K562 (cell line): Measurements from ENCODE around the gene METTL15.

ENCODE experiments used
- ERF ChIP-seq: fragments of 450-650 bp; formaldehyde crosslinking; IDR thresholded peaks from 2 replicates; pipeline ENCODE4 v1.4.0; 2020; ENCODE audit warnings: mild to moderate bottlenecking, mixed read lengths
- EZH2 ChIP-seq: IDR thresholded peaks from 2 replicates; pipeline ENCODE4 v1.6.1; 2012; ENCODE audit warnings: low read depth, mild to moderate bottlenecking, inconsistent platforms, low read length, borderline replicate concordance
- NR1H2 ChIP-seq: sonication (generic); formaldehyde crosslinking; IDR thresholded peaks from 2 replicates; pipeline ENCODE4 v1.4.0; 2020; ENCODE audit warnings: mild to moderate bottlenecking, missing genetic modification reagents
- POLR3A ChIP-seq: IDR thresholded peaks from 2 replicates; pipeline ENCODE4 v1.6.1; 2011; ENCODE audit warnings: borderline replicate concordance, mild to moderate bottlenecking, moderate library complexity; ENCODE audit not compliant: insufficient read length, insufficient read depth; ENCODE audit errors: extremely low read depth
- PPARD ChIP-seq: fragments of 250-450 bp; sonication (Bioruptor Pico); IDR thresholded peaks from 2 replicates; pipeline ENCODE4 v1.8.0; 2022; ENCODE audit warnings: inconsistent platforms, mild to moderate bottlenecking, moderate library complexity

DNA sequence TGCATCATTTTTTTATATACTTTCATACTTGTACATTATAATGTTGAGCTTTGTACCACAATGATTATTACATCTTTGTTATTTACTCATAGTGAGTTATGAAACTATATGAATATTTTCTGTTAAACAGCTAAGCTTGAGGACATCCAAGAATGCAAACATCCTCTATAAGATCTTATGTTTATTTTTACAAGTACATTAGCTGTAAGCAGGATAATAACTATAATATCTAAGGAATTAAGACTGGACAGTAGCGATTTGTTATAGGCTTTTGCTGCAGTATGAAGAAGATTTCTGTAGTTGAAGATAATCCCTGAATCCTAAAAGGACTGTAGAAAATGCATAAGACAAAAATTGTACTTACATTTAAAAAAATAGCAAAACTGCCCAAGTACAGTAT is 176.0 kb downstream of the METTL15 start:
- TF ChIP-seq ERF (CRISPR knock-in tag): no peak
- TF ChIP-seq PPARD (CRISPR knock-in tag): no peak
- TF ChIP-seq EZH2: no peak
- no peak for TF ChIP-seq POLR3A
- TF ChIP-seq NR1H2 (CRISPR knock-in tag): no peak
